Measurements from ENCODE around the gene PIK3AP1.
A peak's percentile ranks its signal among the peaks of the same experiment; 100 is the strongest.

Gene PIK3AP1

GRCh38 chr10:96721207-96721572, 876 bp upstream of the PIK3AP1 start:
- Histone ChIP-seq H3K9ac (ENCODE audit: low read length) (no peak overlapping the region), H3K4me3 (ENCODE audit: low read depth, low read length) (peak overlapping the region; percentile 85), H3K36me3 (ENCODE audit: control insufficient read depth, insufficient read depth, low read length) (no peaks in the 10 kb centered on the region), H3K9me3 (ENCODE audit: control insufficient read depth, insufficient read depth, low read depth, low read length) (no peaks in the 10 kb centered on the region), H3K27me3 (ENCODE audit: control insufficient read depth, insufficient read depth, low read length) (peaks cover 9% of the 10 kb centered on the region), H3K4me1 (ENCODE audit: control insufficient read depth, insufficient read depth, low read length) (peaks cover 16% of the 10 kb centered on the region), H3K27ac (ENCODE audit: low read depth, low read length) (no peak overlapping the region)

DNA sequence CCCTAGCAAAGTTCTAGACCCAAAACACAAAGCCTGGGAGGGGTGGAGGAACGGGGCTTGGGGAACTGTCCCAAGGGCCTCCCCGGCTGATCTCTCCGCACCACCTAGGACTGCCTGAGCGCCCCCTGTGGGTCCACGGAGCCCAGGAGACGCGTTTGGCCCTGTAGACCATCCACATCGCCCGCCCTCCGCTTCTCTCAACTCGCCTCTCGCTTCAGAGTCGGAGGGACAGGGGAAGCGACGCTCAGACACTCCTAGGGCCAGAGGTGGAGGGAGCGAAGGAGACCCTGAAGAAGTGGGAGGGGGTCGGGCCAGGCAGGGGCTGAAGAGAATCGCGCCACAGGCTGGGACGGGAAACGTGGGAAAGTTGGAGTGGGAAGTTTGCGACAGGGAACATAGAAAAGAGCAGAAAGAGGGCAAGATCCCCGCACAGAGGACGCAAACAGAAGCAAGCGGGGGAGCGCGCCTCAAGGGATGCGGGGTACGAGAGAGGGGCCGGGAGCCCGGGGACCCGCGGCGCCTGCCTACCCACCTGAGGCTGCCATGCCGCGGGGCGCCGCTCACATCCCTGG, 378 bp downstream of the PIK3AP1 start:
- Histone ChIP-seq H3K9ac (ENCODE audit: low read length) (peak overlapping the region; percentile 57), H3K9me3 (ENCODE audit: control insufficient read depth, insufficient read depth, low read depth, low read length) (no peaks in the 10 kb centered on the region), H3K27ac (ENCODE audit: low read depth, low read length) (no peak overlapping the region), H3K36me3 (ENCODE audit: control insufficient read depth, insufficient read depth, low read length) (no peaks in the 10 kb centered on the region), H3K27me3 (ENCODE audit: control insufficient read depth, insufficient read depth, low read length) (peaks cover 9% of the 10 kb centered on the region), H3K4me1 (ENCODE audit: control insufficient read depth, insufficient read depth, low read length) (peaks cover 16% of the 10 kb centered on the region), H3K4me3 (ENCODE audit: low read depth, low read length) (peak overlapping the region; percentile 85)

DNA sequence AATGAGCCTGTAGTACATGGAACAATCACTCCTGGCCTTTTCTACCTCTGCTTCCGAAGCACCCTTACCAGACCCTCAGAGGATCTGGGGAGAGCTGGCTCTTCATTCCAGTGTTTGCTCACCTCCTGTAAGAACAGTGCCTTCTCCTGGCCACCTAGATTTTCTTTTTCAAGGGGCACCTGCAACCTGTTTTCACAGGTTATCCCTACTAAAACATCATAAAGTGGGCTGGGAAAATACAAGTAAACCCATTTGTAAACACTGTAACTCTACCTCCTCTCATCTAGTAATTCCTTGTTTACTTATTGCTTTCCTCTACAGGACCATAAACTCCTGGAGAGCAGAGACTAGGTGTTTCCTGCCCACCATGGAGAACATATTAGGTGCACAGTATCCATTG, 1.1 kb downstream of the PIK3AP1 start:
- Histone ChIP-seq H3K4me1 (ENCODE audit: control insufficient read depth, insufficient read depth, low read length) (peaks cover 16% of the 10 kb centered on the region), H3K9ac (ENCODE audit: low read length) (no peak overlapping the region), H3K9me3 (ENCODE audit: control insufficient read depth, insufficient read depth, low read depth, low read length) (no peaks in the 10 kb centered on the region), H3K27me3 (ENCODE audit: control insufficient read depth, insufficient read depth, low read length) (peaks cover 9% of the 10 kb centered on the region), H3K4me3 (ENCODE audit: low read depth, low read length) (peak overlapping the region; percentile 85; the same call in 1 of the 2 replicates), H3K27ac (ENCODE audit: low read depth, low read length) (no peak overlapping the region), H3K36me3 (ENCODE audit: control insufficient read depth, insufficient read depth, low read length) (no peaks in the 10 kb centered on the region)

DNA sequence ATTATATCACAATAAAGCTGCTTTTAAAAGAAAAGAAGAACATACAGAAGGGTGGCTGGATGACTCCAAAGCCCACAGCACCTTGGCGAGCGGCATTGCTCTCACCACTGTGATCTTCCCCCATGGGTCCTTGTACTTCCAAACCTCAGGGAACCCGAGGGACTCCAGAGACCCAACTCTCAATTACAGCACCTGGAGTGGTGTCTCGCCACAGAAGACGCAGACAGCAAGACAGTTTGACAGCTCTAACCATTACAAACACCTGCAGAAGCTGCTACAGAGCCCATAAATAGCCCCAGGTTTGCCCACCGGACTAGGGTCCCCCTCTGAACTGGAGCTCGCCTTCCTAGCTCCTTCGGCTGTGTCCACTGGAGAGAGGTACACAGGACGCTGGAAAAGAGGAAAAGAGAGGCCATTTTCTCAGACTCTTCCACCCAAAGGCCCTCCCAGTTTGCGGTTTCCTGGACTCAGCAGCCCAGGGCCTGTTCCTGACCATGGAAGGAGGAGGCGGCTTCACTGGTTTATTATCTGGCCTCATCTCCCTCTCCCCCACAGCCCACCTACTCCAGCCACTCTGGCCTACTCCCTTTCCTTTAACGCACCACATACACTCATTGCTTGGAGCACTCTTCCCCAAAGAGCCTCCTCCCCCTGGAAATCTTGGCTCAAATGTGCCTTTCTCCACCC, 1.9 kb downstream of the PIK3AP1 start:
- Histone ChIP-seq H3K4me3 (ENCODE audit: low read depth, low read length) (no peak overlapping the region), H3K36me3 (ENCODE audit: control insufficient read depth, insufficient read depth, low read length) (no peaks in the 10 kb centered on the region), H3K9me3 (ENCODE audit: control insufficient read depth, insufficient read depth, low read depth, low read length) (no peaks in the 10 kb centered on the region), H3K9ac (ENCODE audit: low read length) (no peak overlapping the region), H3K27ac (ENCODE audit: low read depth, low read length) (no peak overlapping the region), H3K4me1 (ENCODE audit: control insufficient read depth, insufficient read depth, low read length) (peaks cover 16% of the 10 kb centered on the region), H3K27me3 (ENCODE audit: control insufficient read depth, insufficient read depth, low read length) (peaks cover 9% of the 10 kb centered on the region)

DNA sequence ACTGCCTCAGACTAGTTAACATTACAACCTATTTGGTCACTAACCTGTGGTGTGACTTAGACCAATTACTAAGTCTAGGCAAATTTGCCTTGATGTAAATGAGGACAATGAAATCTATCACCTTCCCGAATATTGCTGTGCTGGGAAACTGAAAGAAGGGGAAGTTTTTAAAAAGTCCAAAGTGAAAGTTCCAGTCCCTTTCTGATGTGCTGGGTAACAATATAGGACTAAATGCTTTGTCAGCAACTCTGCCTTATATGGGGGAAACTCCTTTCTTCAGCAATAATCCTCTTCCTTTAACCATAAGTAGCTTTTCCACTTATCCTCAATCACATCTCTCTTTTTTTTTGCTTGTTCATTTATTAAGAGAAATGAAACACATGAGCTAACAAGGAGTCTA, 3.9 kb downstream of the PIK3AP1 start:
- no peaks in the 10 kb centered on the region for H3K9me3 ChIP-seq (ENCODE audit: control insufficient read depth, insufficient read depth, low read depth, low read length)
- no peak overlapping the region for H3K4me3 ChIP-seq (ENCODE audit: low read depth, low read length)
- peaks cover 9% of the 10 kb centered on the region for H3K27me3 ChIP-seq (ENCODE audit: control insufficient read depth, insufficient read depth, low read length)
- no peak overlapping the region for H3K27ac ChIP-seq (ENCODE audit: low read depth, low read length)
- no peak overlapping the region for H3K9ac ChIP-seq (ENCODE audit: low read length)
- no peaks in the 10 kb centered on the region for H3K36me3 ChIP-seq (ENCODE audit: control insufficient read depth, insufficient read depth, low read length)
- H3K4me1 ChIP-seq (ENCODE audit: control insufficient read depth, insufficient read depth, low read length), result peaks cover 16% of the 10 kb centered on the region

DNA sequence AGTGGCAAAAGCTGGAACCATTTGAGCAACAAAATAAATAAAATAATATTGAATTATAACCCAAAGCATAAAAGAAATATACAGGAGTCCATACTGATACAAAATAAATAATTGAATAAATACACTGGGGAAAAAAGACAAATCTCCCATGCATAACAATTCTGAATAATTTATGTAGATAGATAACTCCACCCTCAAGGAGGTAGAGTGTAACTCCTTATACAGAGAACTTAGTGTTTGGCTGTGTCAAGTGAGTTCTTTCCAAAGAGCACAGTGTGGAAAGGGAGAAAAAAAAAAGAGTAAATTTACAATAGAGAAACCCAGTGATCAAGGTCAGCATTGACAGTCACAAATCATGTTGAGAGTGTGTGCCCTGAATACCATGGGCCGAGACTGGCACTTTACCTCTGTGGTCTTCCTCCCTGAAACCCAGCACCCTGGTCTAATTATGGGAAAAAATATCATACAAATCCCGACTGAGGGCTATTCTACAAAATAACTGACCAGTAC, 5.5 kb downstream of the PIK3AP1 start:
- no peaks in the 10 kb centered on the region for H3K36me3 ChIP-seq (ENCODE audit: control insufficient read depth, insufficient read depth, low read length)

GRCh38 chr10:96714031-96714590, 6.2 kb downstream of the PIK3AP1 start:
- no peak overlapping the region for H3K9ac ChIP-seq (ENCODE audit: low read length)
- H3K36me3 ChIP-seq (ENCODE audit: control insufficient read depth, insufficient read depth, low read length), result no peaks in the 10 kb centered on the region
- no peak overlapping the region for H3K27ac ChIP-seq (ENCODE audit: low read depth, low read length)
- H3K9me3 ChIP-seq (ENCODE audit: control insufficient read depth, insufficient read depth, low read depth, low read length), result no peaks in the 10 kb centered on the region
- H3K4me3 ChIP-seq (ENCODE audit: low read depth, low read length), result no peak overlapping the region
- no peaks in the 10 kb centered on the region for H3K27me3 ChIP-seq (ENCODE audit: control insufficient read depth, insufficient read depth, low read length)
- H3K4me1 ChIP-seq (ENCODE audit: control insufficient read depth, insufficient read depth, low read length), result peaks cover 5% of the 10 kb centered on the region; the same call in 1 of the 2 replicates

More for the DNA sequence above, 5.5 kb downstream of the PIK3AP1 start:
- H3K27me3 ChIP-seq (ENCODE audit: control insufficient read depth, insufficient read depth, low read length), result peaks cover 5% of the 10 kb centered on the region
- no peak overlapping the region for H3K4me3 ChIP-seq (ENCODE audit: low read depth, low read length)
- peaks cover 11% of the 10 kb centered on the region; the same call in 1 of the 2 replicates for H3K4me1 ChIP-seq (ENCODE audit: control insufficient read depth, insufficient read depth, low read length)
- no peaks in the 10 kb centered on the region for H3K9me3 ChIP-seq (ENCODE audit: control insufficient read depth, insufficient read depth, low read depth, low read length)
- H3K27ac ChIP-seq (ENCODE audit: low read depth, low read length), result no peak overlapping the region
- H3K9ac ChIP-seq (ENCODE audit: low read length), result no peak overlapping the region

GRCh38 chr10:96712662-96713271, 7.5 kb downstream of the PIK3AP1 start:
- H3K27me3 ChIP-seq (ENCODE audit: control insufficient read depth, insufficient read depth, low read length), result no peaks in the 10 kb centered on the region
- no peaks in the 10 kb centered on the region for H3K9me3 ChIP-seq (ENCODE audit: control insufficient read depth, insufficient read depth, low read depth, low read length)
- no peaks in the 10 kb centered on the region for H3K36me3 ChIP-seq (ENCODE audit: control insufficient read depth, insufficient read depth, low read length)
- no peak overlapping the region for H3K27ac ChIP-seq (ENCODE audit: low read depth, low read length)
- no peak overlapping the region for H3K9ac ChIP-seq (ENCODE audit: low read length)
- H3K4me3 ChIP-seq (ENCODE audit: low read depth, low read length), result no peak overlapping the region
- H3K4me1 ChIP-seq (ENCODE audit: control insufficient read depth, insufficient read depth, low read length), result no peaks in the 10 kb centered on the region

DNA sequence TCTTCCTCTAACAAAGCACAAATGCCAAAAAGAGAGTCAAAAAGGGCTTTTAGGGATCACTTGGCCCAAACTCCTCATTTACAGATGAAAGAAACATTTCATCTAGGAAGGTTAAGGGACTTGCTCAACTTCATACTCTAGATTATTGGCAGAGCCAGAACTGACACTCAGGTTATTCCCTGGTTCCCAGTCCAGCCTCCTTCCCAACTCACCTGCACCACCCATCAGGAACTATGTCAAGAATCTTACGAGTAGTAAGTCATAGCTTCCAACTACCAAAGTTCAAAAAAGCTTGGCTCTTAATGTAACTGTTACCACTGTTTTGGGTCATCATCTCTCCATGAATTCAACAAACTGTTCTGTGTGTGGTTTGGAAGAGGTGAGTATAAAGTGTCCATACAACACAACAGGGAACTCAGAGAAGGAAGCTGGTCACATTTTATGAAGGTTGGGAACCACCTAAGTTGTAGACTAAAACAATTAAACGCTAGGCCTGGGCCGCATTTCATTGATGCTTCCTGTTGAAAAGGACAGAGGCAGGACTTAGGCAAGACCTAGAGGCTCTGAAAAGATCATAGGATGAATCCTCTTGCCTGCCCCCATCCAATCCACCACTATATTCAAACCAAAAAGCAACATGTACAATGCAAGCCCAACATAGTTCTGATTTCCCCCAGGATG, 9.1 kb downstream of the PIK3AP1 start:
- H3K36me3 ChIP-seq (ENCODE audit: control insufficient read depth, insufficient read depth, low read length), result no peaks in the 10 kb centered on the region

GRCh38 chr10:96709525-96709924, 10.8 kb downstream of the PIK3AP1 start:
- H3K36me3 ChIP-seq (ENCODE audit: control insufficient read depth, insufficient read depth, low read length), result no peaks in the 10 kb centered on the region
- no peak overlapping the region for H3K27ac ChIP-seq (ENCODE audit: low read depth, low read length)

More for the DNA sequence above, 9.1 kb downstream of the PIK3AP1 start:
- Histone ChIP-seq H3K9me3 (ENCODE audit: control insufficient read depth, insufficient read depth, low read depth, low read length) (no peaks in the 10 kb centered on the region), H3K9ac (ENCODE audit: low read length) (no peak overlapping the region), H3K27ac (ENCODE audit: low read depth, low read length) (no peak overlapping the region), H3K4me3 (ENCODE audit: low read depth, low read length) (no peak overlapping the region), H3K27me3 (ENCODE audit: control insufficient read depth, insufficient read depth, low read length) (no peaks in the 10 kb centered on the region), H3K4me1 (ENCODE audit: control insufficient read depth, insufficient read depth, low read length) (no peaks in the 10 kb centered on the region)

More at GRCh38 chr10:96709525-96709924, 10.8 kb downstream of the PIK3AP1 start:
- no peaks in the 10 kb centered on the region for H3K27me3 ChIP-seq (ENCODE audit: control insufficient read depth, insufficient read depth, low read length)
- no peaks in the 10 kb centered on the region for H3K4me1 ChIP-seq (ENCODE audit: control insufficient read depth, insufficient read depth, low read length)
- H3K9ac ChIP-seq (ENCODE audit: low read length), result no peak overlapping the region
- H3K4me3 ChIP-seq (ENCODE audit: low read depth, low read length), result no peak overlapping the region
- no peaks in the 10 kb centered on the region for H3K9me3 ChIP-seq (ENCODE audit: control insufficient read depth, insufficient read depth, low read depth, low read length)

Measured in HUES6 (cell line).